GM18498 (cell line): ENCODE results near the gene FCRL2.

Source experiments
- ATAC-seq: cut with Tn5 transposase; IDR thresholded peaks from one replicate; pipeline ENCODE4 v1.9.1; 2021; ENCODE audit warnings: mild to moderate bottlenecking, moderate library complexity; ENCODE audit not compliant: unreplicated experiment

The FCRL2 gene

GRCh38 chr1:157776971-157777391 lies at the start of gene FCRL2:
FCRL2 (minus strand) TSS chr1:157777132; CDS start chr1:157777073, 59 bp downstream.
- peak; percentile 52 for ATAC-seq

- no peak for ATAC-seq
Observed at GRCh38 chr1:157820299-157820698, 43.4 kb upstream of the FCRL2 start.

- no peak for ATAC-seq
Observed at GRCh38 chr1:157819896-157820295, 43.0 kb upstream of the FCRL2 start, which contains the start of gene FCRL1. FCRL1 (minus strand) TSS chr1:157820120; CDS start chr1:157820037, 83 bp downstream.

- no peak for ATAC-seq
Observed at GRCh38 chr1:157819215-157819614, 42.3 kb upstream of the FCRL2 start.

GRCh38 chr1:157813269-157813668 lies 36.3 kb upstream of the FCRL2 start:
- ATAC-seq = no peak

- ATAC-seq = peak; percentile 90
Observed at GRCh38 chr1:157806431-157807149, 29.7 kb upstream of the FCRL2 start.

GRCh38 chr1:157803851-157804250 lies 26.9 kb upstream of the FCRL2 start:
- no peak for ATAC-seq

GRCh38 chr1:157799996-157800395 lies 23.1 kb upstream of the FCRL2 start:
- no peak for ATAC-seq

GRCh38 chr1:157798211-157798610 lies 21.3 kb upstream of the FCRL2 start:
- no peak for ATAC-seq

- no peak for ATAC-seq
Observed at GRCh38 chr1:157785248-157785647, 8.3 kb upstream of the FCRL2 start.

- no peak for ATAC-seq
Observed at GRCh38 chr1:157784801-157785200, 7.9 kb upstream of the FCRL2 start.

- no peak for ATAC-seq
Observed at GRCh38 chr1:157782931-157783330, 6.0 kb upstream of the FCRL2 start.

GRCh38 chr1:157781048-157781447 lies 4.1 kb upstream of the FCRL2 start:
- peak; percentile 66 for ATAC-seq

GRCh38 chr1:157775101-157775870 lies 1.6 kb downstream of the FCRL2 start:
- ATAC-seq = no peak

- no peak for ATAC-seq
Observed at GRCh38 chr1:157774412-157774811, 2.5 kb downstream of the FCRL2 start.

- peak; percentile 73 for ATAC-seq
Observed at GRCh38 chr1:157773493-157774350, 3.2 kb downstream of the FCRL2 start.

GRCh38 chr1:157771661-157772425 lies 5.1 kb downstream of the FCRL2 start:
- no peak for ATAC-seq

- ATAC-seq = no peak
Observed at GRCh38 chr1:157770442-157771043, 6.4 kb downstream of the FCRL2 start.

- no peak for ATAC-seq
Observed at GRCh38 chr1:157766792-157767191, 10.1 kb downstream of the FCRL2 start.

- ATAC-seq = no peak
Observed at GRCh38 chr1:157758018-157758417, 18.9 kb downstream of the FCRL2 start.
